ENCODE measurements around the gene CD300H.

CD300H gene

DNA sequence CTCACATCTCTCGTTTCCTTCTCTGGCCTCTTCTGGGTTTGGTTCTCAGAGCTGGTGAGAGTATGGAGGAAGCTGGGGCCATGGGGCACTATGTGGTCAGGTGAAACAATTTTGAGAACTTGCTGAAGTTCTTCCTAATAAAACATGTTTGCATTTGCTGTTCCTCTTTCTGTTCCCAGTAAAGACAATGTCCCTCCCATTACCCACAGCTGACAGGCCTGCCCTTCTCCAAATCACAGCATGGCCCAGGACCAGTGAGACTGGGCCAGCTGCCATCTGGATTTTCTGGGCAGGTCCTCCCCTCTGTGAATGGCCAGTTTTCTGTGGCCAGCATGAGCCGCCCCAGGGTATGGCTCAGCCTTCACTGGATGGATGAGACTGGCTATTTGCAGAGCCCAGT is at the start of gene CD300H:
Gene CD300H, minus strand, starts transcription at position 113 of the 400 bp plus-strand sequence.
- no peak for DNase-seq (ENCODE audit: low read depth)

DNA sequence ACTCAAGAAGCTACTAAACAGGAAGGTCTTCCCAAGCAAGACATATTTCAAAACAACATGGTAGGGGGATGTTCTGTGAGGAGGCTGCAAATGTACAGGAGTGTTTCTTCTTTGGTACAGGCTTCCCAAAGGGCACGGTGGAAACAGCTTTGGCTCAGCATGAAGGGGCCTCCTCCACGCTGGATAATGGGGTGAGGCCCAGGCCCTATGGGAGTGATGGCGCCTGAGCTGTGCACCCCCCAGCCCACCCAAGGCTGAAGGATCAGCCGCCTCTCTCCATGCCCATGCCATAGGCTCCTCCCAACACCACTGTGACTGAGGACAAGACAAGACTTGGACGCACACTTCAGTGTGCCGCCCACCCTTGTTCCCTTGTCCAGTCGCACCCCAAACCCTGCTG is 49.4 kb upstream of the CD300H start:
- DNase-seq (ENCODE audit: low read depth): no peak

DNA sequence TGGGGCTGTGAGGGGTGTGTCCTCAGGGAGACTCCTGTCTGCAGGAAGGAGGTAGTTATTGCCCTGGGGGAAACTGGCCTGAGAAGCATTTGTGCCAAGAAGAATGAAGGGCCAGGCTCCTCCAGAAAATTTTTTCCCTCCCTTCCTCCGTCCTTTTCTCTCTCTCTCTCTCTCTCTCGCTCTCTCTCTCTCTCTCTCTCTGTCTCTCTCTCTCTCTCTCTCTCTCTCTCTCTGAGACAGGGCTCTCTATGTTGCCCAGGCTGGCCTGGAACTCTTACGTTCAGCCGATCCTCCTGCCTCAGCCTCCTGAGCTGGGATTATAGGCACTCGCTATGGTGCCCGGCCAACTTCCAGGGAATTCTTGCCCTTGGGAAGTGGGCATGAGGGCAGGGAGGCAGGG is 44.7 kb upstream of the CD300H start:
- no peak for DNase-seq (ENCODE audit: low read depth)

DNA sequence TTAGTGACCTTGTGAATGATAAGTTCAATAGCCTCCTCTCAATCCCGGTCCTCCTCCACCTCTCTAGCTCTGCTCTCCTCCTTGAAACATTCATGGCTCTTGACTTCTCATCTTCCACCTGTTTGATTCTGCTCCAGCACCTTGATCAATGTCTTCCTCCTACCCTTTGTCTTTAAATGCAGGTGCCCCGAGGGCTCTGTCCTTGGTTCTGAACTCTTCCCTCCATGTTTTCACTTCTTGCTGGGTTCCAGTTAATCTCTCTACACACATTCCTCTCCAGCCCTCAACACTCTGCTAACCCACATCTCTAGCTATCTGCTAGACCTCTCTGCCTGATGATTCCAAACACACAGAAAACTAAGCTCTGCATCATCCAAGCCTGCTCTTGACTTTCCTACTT is 42.8 kb upstream of the CD300H start:
- DNase-seq (ENCODE audit: low read depth): no peak

DNA sequence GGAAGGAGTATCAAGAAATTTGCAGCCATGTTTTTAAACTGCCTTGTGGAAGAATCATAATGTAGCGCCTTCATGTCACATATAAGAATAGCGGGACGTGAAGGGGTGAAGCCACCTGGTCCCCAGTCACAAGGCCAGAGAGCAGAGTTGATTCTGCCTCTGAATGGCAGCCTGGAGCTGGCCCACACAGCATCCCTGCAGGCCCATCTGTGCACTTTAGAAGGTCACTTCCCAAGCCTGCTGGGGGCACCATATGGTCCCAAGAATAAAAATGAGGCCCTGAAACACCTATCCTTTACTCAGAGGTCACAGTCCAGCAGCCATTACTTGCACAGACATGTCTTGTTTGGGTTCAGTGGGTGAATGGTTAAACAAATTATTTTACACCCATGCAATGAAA is 41.2 kb upstream of the CD300H start:
- DNase-seq (ENCODE audit: low read depth): no peak

DNA sequence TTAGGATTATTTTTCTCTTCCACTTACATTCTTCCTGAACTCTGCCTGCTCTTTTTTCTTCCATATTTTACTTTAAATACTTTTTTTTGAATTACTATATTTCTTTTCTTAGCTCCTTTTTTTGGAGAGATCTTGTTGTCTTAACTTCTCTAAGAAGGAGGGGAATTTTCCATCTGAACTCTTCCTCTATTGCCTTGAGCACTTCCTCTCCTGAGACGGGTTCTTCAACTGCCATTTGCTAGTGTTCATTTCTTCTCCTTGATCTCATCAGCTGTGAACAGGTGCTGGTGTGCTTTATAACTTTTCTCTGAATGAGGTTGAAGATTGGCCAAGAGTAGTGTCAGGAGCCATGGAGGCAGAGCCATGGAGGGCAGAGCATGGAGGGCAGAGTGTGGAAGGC is 39.9 kb upstream of the CD300H start:
- no peak for DNase-seq (ENCODE audit: low read depth)

DNA sequence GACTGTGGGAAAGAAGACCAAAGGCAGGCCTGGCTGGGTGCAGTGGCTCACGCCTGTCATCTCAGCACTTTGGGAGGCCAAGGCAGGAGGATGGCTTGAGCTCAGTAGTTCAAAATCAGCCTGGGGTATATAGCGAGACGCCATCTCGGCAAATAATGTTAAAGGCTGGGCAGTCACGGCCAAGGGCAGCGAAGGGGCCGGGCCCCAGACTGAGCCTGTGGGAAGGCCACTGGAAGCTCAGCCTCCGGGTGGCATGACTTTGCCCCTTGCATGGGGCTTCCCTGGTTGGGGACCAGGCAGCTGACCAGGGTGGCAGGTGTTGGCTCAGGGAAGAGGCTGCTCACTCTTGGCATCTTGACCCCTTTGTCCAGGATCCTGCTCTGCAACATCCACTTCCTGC is 38.7 kb upstream of the CD300H start:
- no peak for DNase-seq (ENCODE audit: low read depth)

DNA sequence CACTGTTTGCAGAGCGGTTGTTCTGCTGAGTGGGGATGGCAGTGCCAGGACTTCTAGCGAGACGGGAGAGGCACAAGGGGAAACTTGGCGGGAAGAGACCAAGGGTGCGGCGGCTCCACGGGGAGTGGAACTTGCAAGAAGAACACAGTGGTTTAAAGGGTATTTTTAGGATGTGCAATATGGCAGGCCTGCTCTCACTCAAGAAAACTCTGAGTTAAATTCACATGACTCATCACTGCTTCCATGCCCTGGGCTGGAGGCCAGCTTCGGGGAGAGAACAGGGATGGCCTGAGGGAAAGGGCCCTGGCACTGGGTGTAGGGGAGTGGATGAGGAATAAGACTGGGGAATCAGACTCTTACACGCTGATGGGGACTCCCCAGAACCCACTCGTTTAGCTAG is 38.1 kb upstream of the CD300H start:
- DNase-seq (ENCODE audit: low read depth): no peak

DNA sequence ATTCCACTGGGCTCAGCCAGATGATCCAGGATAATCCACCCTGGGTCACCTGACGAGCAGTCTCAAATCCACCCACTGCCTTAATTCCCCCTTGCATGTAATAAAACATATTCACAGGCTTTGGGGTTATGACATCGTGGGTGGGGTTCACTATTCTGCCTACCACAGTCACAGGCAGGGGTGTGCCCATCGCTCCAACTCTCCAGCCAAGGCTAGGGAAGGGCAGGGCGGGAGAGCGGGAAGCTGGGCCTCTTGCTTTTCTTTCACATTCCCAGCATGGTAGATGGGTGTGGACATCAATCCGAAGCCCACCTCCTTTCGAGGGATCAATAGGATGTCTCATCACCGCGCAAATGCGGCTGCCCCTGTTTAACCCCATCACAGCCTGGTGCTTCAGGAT is 37.5 kb upstream of the CD300H start:
- DNase-seq (ENCODE audit: low read depth): no peak

DNA sequence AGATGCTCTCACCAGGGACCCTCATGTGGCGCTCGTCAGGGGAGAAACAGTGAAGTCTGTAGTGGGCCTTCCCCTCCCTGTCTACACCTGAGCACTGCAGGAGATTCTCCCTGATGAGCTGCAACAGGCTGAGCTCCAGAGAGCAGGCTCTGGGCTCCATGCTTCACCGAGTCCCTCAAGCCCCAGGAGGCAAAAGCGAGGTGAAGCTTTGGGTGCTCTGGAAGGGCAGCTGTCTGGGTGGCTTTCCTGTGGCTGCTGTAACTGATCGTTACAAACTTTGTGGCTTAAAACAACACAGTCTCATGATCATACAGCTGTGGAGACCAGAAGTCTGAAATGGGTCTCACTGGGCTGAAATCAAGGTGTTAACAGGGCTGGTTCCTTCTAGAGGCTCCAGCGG is 36.9 kb upstream of the CD300H start:
- no peak for DNase-seq (ENCODE audit: low read depth)

DNA sequence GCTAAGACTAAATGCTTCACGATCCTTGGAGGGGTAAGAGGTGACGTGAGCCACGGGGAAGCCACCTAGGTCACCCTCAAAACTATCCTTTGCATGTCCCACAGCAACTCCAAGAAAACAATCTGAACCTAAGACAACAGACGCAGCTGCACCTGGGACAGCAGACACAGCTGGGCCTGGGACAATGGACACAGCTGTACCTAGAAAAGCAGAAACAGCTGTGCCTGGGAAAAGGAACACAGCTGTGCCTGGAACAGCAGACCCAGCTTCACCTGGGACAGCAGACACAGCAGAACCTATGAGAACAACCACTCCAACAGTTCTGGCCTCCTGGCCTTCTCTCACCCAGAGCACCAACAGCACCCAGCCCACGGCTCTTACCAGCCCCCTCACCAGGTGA is 36.4 kb upstream of the CD300H start:
- no peak for DNase-seq (ENCODE audit: low read depth)

DNA sequence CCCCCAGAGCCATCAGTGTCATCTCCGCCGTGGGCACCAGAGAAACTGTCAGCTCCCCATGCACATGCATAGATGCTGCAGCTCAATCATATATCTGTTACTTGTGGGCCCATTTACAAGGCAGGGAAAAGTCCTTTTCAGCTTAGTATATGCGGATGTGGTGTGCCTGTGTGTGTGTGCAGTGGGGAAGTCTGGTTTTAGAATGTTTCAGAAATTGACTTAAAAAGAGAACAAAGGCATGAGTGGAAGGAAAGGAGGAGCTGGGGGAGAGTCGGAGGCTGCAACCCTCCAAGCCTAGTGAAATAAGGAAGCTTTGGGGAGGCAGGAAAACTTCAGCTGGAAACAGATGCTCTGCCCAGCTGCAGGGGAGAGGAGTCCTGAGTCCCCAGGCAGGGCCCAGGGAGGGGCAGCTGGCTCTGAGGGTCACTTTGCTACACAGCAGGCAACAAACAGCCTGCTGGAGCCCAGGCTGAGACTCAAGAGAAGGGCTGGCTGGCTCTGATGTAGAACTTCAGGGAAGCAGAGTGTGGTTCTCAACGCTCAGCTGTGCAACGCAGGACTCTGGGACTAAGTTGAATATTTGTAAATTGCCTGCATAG is 35.8 kb upstream of the CD300H start:
- DNase-seq (ENCODE audit: low read depth): no peak

DNA sequence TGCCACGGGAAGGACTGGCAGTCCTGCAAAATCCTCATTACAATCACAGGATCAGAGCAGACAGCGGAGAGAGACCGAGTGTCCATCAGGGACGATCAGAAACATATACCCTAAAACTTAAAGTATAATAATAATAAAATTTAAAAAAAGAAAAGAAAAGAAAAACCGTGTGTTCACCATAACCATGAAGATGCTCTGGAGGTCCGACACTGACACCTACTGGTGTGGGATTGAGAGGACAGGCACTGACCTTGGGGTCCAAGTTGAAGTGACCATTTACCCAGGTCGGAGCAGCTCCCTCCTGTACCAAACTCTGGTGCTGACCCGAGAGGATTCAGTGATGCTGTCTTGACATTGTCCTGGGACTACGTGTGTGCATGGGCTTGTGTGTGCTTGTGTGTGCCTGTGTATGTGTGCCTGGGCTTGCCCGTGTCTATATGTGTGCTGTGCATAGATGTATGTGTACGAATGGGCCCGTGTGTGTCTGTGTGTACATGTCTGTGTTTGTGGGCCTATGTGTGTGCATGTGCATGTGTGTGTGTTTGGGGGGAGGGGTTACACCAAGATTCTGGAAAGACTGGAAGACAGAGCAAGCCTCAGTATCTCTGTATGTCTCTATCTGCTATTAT is 34.7 kb upstream of the CD300H start:
- DNase-seq (ENCODE audit: low read depth): no peak

DNA sequence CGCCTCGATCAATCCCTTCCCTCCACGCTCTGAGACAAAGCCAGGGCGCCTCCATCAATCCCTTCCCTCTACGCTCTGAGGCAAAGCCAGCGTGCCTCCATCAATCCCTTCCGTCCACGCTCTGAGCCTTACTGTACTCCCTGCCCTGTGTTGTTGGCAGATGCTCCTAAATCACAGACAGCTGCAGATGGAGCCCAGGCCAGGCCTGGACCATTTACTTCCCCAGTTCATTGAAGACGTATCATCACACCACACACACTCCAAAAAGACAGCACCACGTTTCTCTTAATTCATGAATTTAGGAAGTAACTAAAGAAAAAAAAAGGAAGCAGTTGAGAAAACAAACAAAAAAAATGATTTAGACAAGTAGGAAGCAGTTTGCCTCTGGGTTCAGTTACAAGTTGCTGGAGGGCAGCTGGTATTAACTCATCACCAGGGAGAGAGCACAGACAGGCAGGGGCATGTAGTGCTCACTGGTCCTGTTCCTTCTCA is 32.2 kb upstream of the CD300H start:
- DNase-seq (ENCODE audit: low read depth): no peak

DNA sequence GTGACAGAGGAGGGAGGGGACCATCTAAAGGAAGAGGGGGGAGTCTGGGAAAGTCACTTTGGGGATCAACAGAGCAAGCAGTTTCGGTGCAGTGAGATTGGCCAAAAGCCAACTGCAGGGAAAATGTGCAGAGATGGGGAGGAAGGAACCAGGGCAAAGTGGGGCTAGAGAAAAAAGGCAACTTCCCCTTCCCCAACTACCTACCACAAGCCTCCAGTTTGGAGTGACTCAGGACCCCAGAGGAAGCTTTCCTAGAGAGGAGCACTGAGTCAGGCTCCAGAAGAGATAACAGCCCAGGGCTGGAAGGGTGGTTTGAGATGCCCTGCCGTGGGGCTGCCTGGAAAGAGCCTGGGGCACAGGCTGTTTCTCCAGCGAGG is 31.7 kb upstream of the CD300H start:
- DNase-seq (ENCODE audit: low read depth): no peak

DNA sequence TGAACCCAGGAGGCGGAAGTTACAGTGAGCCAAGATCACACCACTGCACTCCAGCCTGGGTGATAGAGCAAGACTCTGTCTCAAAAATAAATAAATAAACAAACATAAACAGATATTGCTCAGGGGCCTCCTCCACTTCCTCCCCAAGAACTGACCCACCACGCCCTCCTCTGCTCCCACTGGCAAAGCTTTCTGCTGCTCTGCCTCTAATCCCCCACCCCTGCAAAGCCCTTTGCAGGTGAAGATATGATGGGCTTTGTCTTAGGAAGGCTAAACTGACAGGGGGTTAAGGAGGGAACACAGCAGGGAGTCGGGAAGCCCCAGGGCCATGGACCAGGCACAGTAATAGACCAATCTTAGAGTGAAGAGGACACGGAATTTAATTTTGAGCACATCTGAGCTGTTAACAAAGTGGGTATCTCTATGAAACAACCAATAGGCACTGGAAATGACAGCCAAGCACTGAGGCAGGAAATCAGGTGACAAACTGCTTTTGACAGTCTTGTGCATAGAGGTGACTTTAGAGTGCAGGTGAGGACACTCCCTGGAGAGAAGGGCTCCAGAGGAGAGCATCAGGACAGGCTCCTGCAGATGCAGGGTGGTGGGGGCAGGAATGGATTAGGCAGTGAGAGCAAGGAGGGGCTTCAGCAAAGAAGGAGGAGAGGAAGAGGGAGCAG is 31.2 kb upstream of the CD300H start:
- DNase-seq (ENCODE audit: low read depth): no peak

DNA sequence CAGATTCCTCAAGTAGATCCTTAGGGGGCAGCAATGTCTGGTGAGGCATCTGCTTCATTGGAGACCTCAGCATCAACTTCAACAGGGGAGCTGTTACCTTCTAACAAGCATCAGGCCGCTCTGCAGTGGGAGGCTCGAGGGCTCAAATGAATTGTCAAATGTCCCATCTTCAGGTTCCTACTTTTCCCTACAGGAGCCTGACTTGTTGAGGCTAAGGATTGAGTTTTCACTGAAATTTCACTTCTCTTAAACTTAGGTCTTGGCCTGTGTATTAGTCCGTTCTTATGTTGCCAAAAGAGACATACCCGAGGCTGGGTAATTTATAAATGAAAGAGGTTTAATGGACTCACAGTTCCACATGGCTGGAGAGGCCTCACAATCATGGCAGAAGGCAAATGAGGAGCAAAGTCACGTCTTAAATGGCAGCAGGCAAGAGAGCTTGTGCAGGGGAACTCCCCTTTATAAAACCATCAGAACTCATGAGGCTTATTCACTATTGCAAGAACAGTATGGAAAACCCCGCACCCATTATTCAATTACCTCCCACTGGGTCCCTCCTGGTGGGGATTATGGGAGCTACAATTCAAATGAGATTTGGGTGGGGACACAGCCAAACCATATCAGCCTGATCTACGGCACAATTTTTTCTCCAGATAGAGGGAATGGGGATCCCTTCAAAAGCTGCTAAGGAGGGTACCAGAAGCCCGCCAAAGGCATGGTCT is 29.9 kb upstream of the CD300H start:
- DNase-seq (ENCODE audit: low read depth): no peak

DNA sequence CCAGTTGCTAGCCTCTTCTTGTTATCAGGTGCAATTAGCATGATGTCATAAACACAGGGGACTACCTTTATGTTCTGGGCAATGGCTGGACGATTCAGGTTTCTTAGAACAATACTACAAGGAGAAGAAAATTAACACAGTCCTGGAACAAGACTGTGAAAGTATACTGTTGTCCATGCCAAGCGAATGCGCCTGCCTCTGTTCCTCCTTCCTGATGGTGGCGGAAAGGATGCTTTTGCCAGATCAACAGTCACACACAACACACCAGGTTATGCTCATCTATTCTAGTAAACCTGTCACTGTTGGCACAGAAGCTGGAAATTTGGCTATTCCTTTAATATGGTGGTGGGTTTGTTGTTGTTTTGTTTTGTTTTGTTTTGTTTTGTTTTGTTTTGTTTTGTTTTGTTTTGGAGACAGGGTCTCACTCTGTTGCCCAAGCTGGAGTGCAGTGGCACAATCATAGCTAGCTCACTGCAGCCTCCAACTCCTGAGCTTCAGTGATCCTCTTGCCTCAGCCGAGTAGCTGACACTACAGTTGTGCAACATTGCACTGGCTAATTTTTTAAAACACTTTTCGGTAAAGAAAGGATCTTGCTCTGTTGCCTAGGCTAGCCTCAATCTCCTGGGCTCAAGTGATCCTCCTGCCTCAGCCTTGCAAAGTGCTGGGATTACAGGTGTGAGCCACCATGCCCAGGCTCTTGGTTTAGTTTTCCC is 27.9 kb upstream of the CD300H start:
- DNase-seq (ENCODE audit: low read depth): no peak

DNA sequence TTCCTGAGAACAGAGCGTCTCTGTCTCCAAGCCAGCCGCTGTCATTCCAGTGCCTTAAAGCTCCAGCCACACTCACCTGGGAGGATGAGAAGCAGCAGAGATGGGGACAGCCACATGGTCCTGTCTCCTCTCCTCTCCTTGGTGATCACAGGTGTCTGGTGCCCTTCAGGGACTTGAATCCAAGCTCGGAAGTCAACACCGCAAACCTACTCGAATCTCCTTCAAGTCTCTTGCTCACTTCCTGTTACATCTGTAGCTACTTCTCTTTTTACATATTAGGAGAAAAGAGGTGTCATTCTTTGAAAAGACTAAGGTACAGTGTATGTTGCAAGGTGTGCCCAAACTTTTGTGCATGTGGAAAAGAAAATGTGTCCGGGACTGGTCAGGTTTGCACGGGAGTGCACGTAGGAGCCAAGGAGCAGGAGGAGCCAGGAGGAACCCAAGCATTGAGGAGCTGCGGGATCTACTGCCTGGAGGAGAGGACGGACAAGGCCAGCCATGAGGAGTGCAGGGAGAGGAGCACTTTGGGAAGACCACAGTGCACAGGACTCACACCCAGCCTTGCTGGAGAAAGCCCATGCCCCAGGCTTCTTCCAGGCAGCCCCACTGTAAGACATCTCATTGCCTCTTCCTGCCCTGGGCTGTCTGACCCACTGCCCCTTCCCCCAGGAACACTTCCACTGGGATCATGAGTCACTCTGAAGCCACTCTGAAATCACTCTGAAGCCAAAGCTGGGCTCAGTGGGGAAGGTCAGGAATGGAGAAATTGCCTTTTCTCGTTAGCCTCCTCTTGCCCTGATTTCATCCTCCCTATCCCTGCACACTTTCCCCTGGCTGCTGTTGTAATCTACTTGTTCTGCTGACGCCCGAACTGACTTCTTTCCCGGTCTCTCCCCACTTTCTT is 25.0 kb upstream of the CD300H start, which contains the start of gene CD300LD:
Gene CD300LD, minus strand, starts transcription at position 197 of the 904 bp plus-strand sequence. Its CDS starts 81 bp downstream, at position 116.
- DNase-seq (ENCODE audit: low read depth): no peak

DNA sequence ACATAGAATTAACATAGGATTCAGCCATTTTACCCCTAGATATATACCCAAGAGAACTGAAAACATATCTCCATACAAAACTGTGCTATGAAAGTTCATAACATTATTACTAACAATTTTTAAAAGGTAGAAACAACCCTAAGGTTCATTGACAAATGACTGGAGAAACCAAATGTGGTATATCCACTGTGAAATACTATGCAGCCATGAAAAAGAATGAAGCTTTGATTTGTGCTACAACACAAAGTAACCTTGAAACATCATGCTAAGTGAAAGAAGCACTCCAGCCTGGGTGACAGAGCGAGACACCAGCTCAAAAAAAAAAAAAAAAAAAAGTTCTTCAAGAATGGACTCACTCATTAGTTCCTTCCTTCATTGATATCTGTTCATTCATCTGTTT is 24.2 kb upstream of the CD300H start:
- no peak for DNase-seq (ENCODE audit: low read depth)

DNA sequence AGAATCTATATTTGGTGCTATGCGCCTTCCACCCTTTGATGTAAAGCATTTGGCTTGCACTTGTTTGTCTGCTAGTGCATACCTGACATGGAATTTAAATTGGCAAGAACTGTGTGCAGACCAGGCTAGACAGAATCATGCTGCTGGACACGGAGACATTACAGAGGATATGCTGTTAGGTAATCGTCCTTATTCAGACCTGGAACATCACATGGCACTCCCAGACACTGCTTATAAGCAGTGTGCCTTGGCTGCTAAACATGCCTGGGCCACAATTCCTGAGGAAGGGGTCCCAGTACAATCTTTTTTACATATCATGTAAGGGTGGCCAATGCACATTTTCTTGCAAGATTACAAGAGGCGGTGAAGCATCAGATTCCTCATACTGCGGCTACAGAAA is 18.4 kb upstream of the CD300H start:
- DNase-seq (ENCODE audit: low read depth): no peak

Measured in stimulated activated CD8-positive, alpha-beta memory T cell treated with anti-CD3 and anti-CD28 coated beads, Interleukin-12 subunit alpha, Interleukin-12 subunit beta, amount 100 ng/mL, for 1 hour (primary cell).